ENCODE results near the gene CALCOCO1. TPM values are rescaled to one million over a fixed set of nuclear protein-coding genes. Genes with fewer than 3 reads are reported as not detected.

CALCOCO1 gene
- total and polyA plus RNA-seq, 8 donors: 60.3 to 441 (median 148) TPM

GRCh38 chr12:53770281-53770680, 43.0 kb upstream of the CALCOCO1 start:
- intact Hi-C loops (cut with DNase I; ENCODE audit: low total_unique reads): no loop called here
- H3K27ac ChIP-seq: no peak overlapping the region
- H3K9me3 ChIP-seq: no peaks in the 10 kb centered on the region
- H3K4me1 ChIP-seq: no peaks in the 10 kb centered on the region
- H3K4me3 ChIP-seq: no peak overlapping the region
- peaks cover 0 to 66% (median 9%) of the 10 kb centered on the region in 3 donors for H3K27me3 ChIP-seq
- no peak for TF ChIP-seq POLR2AphosphoS5 (IDR thresholded peaks at IDR 0.05)
- no peak for TF ChIP-seq CTCF (IDR thresholded peaks at IDR 0.05)
- no peak for TF ChIP-seq EP300 (IDR thresholded peaks at IDR 0.05)
- no peak for TF ChIP-seq POLR2A (IDR thresholded peaks at IDR 0.05)
- H3K36me3 ChIP-seq: no peaks in the 10 kb centered on the region
- DNase-seq: no peak

- no peak overlapping the region for H3K27ac ChIP-seq
- no peaks in the 10 kb centered on the region for H3K4me1 ChIP-seq
- TF ChIP-seq CTCF (IDR thresholded peaks at IDR 0.05): no peak
- no peak for TF ChIP-seq POLR2AphosphoS5 (IDR thresholded peaks at IDR 0.05)
- TF ChIP-seq POLR2A (IDR thresholded peaks at IDR 0.05): no peak
- TF ChIP-seq EP300 (IDR thresholded peaks at IDR 0.05): no peak
- no peak overlapping the region for H3K4me3 ChIP-seq
- WGBS, 5 donors: 64 to 77% (median 71%) methylated on average over 5 of the region's 5 CpGs
- DNase-seq: no peak
- H3K9me3 ChIP-seq: no peaks in the 10 kb centered on the region
- H3K27me3 ChIP-seq: peaks cover 0 to 77% (median 15%) of the 10 kb centered on the region in 3 donors
- no peaks in the 10 kb centered on the region for H3K36me3 ChIP-seq
- intact Hi-C loops (cut with DNase I; ENCODE audit: low total_unique reads): no loop called here
These were observed 41.7 kb upstream of the CALCOCO1 start for GRCh38 chr12:53768976-53769375.

GRCh38 chr12:53766881-53767280, 39.6 kb upstream of the CALCOCO1 start:
- intact Hi-C loops (cut with DNase I; ENCODE audit: low total_unique reads): no loop called here
- TF ChIP-seq POLR2A (IDR thresholded peaks at IDR 0.05) (no peak), POLR2AphosphoS5 (IDR thresholded peaks at IDR 0.05) (no peak), EP300 (IDR thresholded peaks at IDR 0.05) (no peak), CTCF (IDR thresholded peaks at IDR 0.05) (no peak)
- Histone ChIP-seq H3K27me3 (peaks cover 0 to 92% (median 22%) of the 10 kb centered on the region in 3 donors), H3K9me3 (no peaks in the 10 kb centered on the region), H3K4me1 (no peaks in the 10 kb centered on the region), H3K27ac (no peak overlapping the region), H3K36me3 (no peaks in the 10 kb centered on the region), H3K4me3 (no peak overlapping the region)
- 62 to 78% (median 69%) methylated on average over 3 of the region's 3 CpGs for WGBS, 5 donors
- DNase-seq: no peak

GRCh38 chr12:53765891-53766290, 38.6 kb upstream of the CALCOCO1 start:
- Histone ChIP-seq H3K4me1 (no peaks in the 10 kb centered on the region), H3K27me3 (peaks cover 0 to 92% (median 31%) of the 10 kb centered on the region in 3 donors), H3K36me3 (no peaks in the 10 kb centered on the region), H3K4me3 (no peak overlapping the region), H3K27ac (no peak overlapping the region), H3K9me3 (no peaks in the 10 kb centered on the region)
- WGBS, 5 donors: 42 to 70% (median 47%) methylated on average over 2 of the region's 2 CpGs
- no peak for TF ChIP-seq CTCF (IDR thresholded peaks at IDR 0.05)
- TF ChIP-seq EP300 (IDR thresholded peaks at IDR 0.05): no peak
- no peak for TF ChIP-seq POLR2A (IDR thresholded peaks at IDR 0.05)
- no peak for TF ChIP-seq POLR2AphosphoS5 (IDR thresholded peaks at IDR 0.05)
- no peak for DNase-seq
- intact Hi-C loops (cut with DNase I; ENCODE audit: low total_unique reads): no loop called here
